OCI-LY3 (cell line): ENCODE data around the gene MICU1.

Experiments
- H2AFZ ChIP-seq: fragments of 200-600, 300-600 bp; shearing (Covaris generic); 2 replicates; pipeline ENCODE4 v1.6.0; 2014; ENCODE audit warnings: antibody characterized with exemption, low read depth, low read length
- H3K27ac ChIP-seq: fragments of 200-600, 300-600 bp; sonication (generic); 2 replicates; pipeline ENCODE4 v1.5.1; 2014; ENCODE audit warnings: mild to moderate bottlenecking, low read length, moderate library complexity, mixed read lengths
- H3K27me3 ChIP-seq: fragments of 200-600, 300-600 bp; sonication (generic); 2 replicates; pipeline ENCODE4 v1.6.1; 2014; ENCODE audit warnings: low read depth, low read length, mixed read lengths
- H3K36me3 ChIP-seq: fragments of 200-600, 300-600 bp; sonication (generic); replicated peaks from 2 replicates; pipeline ENCODE3; 2014; ENCODE audit warnings: low read depth, low read length, mixed read lengths
- H3K4me1 ChIP-seq: fragments of 300-600, 200-600 bp; sonication (generic); 2 replicates; pipeline ENCODE4 v1.6.1; 2014; ENCODE audit warnings: low read length, mixed read lengths
- H3K4me2 ChIP-seq: fragments of 200-600, 300-600 bp; sonication (generic); 2 replicates; pipeline ENCODE4 v1.6.1; 2014; ENCODE audit warnings: low read length, mixed read lengths
- H3K4me3 ChIP-seq: fragments of 300-600, 200-600 bp; sonication (generic); 2 replicates; pipeline ENCODE4 v1.5.1; 2014; ENCODE audit warnings: antibody characterized with exemption, mild to moderate bottlenecking, low read length, moderate library complexity
- H3K79me2 ChIP-seq: fragments of 300-600, 200-600 bp; shearing (Covaris generic); 2 replicates; pipeline ENCODE4 v1.6.1; 2014; ENCODE audit warnings: mild to moderate bottlenecking, low read length, mixed read lengths
- H3K9ac ChIP-seq: fragments of 300-600, 200-600 bp; shearing (Covaris generic); 2 replicates; pipeline ENCODE4 v1.6.0; 2014; ENCODE audit warnings: mild to moderate bottlenecking, low read length, moderate library complexity
- H3K9me3 ChIP-seq: fragments of 200-600, 300-600 bp; shearing (Covaris generic); 2 replicates; pipeline ENCODE4 v1.6.1; 2014; ENCODE audit warnings: low read length, mixed read lengths; ENCODE audit not compliant: insufficient read depth
- H4K20me1 ChIP-seq: fragments of 200-600, 300-600 bp; sonication (generic); 2 replicates; pipeline ENCODE4 v1.6.1; 2016; ENCODE audit warnings: low read length, mixed read lengths; ENCODE audit not compliant: insufficient read depth
- CTCF ChIP-seq: fragments of 200-600, 300-600 bp; sonication (generic); IDR thresholded peaks from 2 replicates; pipeline ENCODE4 v1.5.1; 2014; ENCODE audit warnings: antibody characterized with exemption, low read length, low read depth
- EZH2phosphoT487 ChIP-seq: fragments of 200-600 bp; shearing (Covaris generic); IDR thresholded peaks from 2 replicates; pipeline ENCODE4 v1.6.1; 2018; ENCODE audit warnings: antibody characterized with exemption, mixed run types, low read depth

Gene MICU1

GRCh38 chr10:72601144-72601543, 24.7 kb downstream of the MICU1 start:
- Histone ChIP-seq H3K27me3 (no peaks in the 10 kb centered on the region), H3K9ac (no peak overlapping the region), H3K9me3 (no peaks in the 10 kb centered on the region), H3K36me3 (no peaks in the 10 kb centered on the region), H3K4me1 (peaks cover 12% of the 10 kb centered on the region), H4K20me1 (peaks cover 8% of the 10 kb centered on the region; the same call in 1 of the 2 replicates), H3K79me2 (no peaks in the 10 kb centered on the region), H3K4me3 (no peak overlapping the region), H2AFZ (no peak overlapping the region), H3K4me2 (no peak overlapping the region), H3K27ac (no peak overlapping the region)
- no peak for TF ChIP-seq EZH2phosphoT487
- TF ChIP-seq CTCF: no peak

GRCh38 chr10:72598769-72599701, 26.8 kb downstream of the MICU1 start:
- Histone ChIP-seq H3K79me2 (no peaks in the 10 kb centered on the region), H3K4me2 (no peak overlapping the region), H3K4me1 (peaks cover 14% of the 10 kb centered on the region), H3K27me3 (no peaks in the 10 kb centered on the region), H3K27ac (no peak overlapping the region), H2AFZ (no peak overlapping the region), H3K9ac (no peak overlapping the region), H3K9me3 (no peaks in the 10 kb centered on the region), H3K36me3 (no peaks in the 10 kb centered on the region), H3K4me3 (no peak overlapping the region), H4K20me1 (peaks cover 8% of the 10 kb centered on the region; the same call in 1 of the 2 replicates)
- TF ChIP-seq CTCF (no peak), EZH2phosphoT487 (no peak)

DNA sequence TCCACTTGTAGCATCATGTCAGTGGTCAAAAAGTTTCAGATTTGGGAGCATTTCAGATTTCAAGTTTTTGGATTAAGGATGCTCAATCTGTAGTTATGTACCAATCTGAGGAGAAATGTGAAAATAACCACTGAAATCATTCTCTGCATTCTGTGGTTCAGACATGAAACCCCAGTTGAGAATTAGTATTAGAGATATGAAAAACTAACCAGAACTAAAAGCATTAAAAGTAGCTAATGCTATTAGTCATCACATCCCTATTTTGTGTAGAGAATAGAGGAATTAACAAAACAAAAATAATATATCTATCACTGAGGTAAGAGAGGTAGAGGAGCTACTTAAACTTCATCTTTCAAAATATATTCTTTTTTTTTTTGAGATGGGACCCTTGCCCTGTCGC, 28.0 kb downstream of the MICU1 start:
- Histone ChIP-seq H3K4me1 (peaks cover 18% of the 10 kb centered on the region), H4K20me1 (peaks cover 8% of the 10 kb centered on the region; the same call in 1 of the 2 replicates), H3K9ac (no peak overlapping the region), H3K9me3 (no peaks in the 10 kb centered on the region), H3K4me2 (peak overlapping the region; percentile 44), H3K4me3 (no peak overlapping the region), H3K79me2 (no peaks in the 10 kb centered on the region), H3K27me3 (no peaks in the 10 kb centered on the region), H3K36me3 (no peaks in the 10 kb centered on the region), H2AFZ (no peak overlapping the region), H3K27ac (no peak overlapping the region)
- TF ChIP-seq CTCF: no peak
- TF ChIP-seq EZH2phosphoT487: no peak

GRCh38 chr10:72595436-72595835, 30.4 kb downstream of the MICU1 start:
- no peaks in the 10 kb centered on the region for H3K79me2 ChIP-seq
- no peaks in the 10 kb centered on the region for H3K9me3 ChIP-seq
- H3K36me3 ChIP-seq: no peaks in the 10 kb centered on the region
- no peak overlapping the region for H3K4me2 ChIP-seq
- peaks cover 22% of the 10 kb centered on the region for H3K4me1 ChIP-seq
- TF ChIP-seq CTCF (no peak), EZH2phosphoT487 (no peak)
- H2AFZ ChIP-seq: no peak overlapping the region
- no peaks in the 10 kb centered on the region for H3K27me3 ChIP-seq
- no peak overlapping the region for H3K27ac ChIP-seq
- peaks cover 8% of the 10 kb centered on the region; the same call in 1 of the 2 replicates for H4K20me1 ChIP-seq
- H3K4me3 ChIP-seq: no peak overlapping the region
- no peak overlapping the region for H3K9ac ChIP-seq
